Mammary epithelial cell (primary cell): ENCODE results near the gene AIM2.

Experiments
- CTCF ChIP-seq, 2 donors: IDR thresholded peaks in 1 of 2; conservative IDR thresholded peaks in 1 of 2; 2 replicates each; pipeline ENCODE4 v1.5.1; 2011 to 2012; ENCODE audit warnings: inconsistent platforms in 2 of 2, low read length in 2 of 2, mild to moderate bottlenecking in 2 of 2, control low read depth in 1 of 2, low read depth in 1 of 2; ENCODE audit not compliant: insufficient read depth in 1 of 2; ENCODE audit errors: extremely low read depth in 1 of 2
- EZH2 ChIP-seq: IDR thresholded peaks from 2 replicates; pipeline ENCODE4 v1.6.1; 2012; ENCODE audit warnings: low read length, inconsistent platforms, borderline replicate concordance

- no peak for TF ChIP-seq CTCF (conservative IDR thresholded peaks at IDR 0.05 in 1 of 2, IDR thresholded peaks at IDR 0.05 in 1 of 2; ENCODE audit: extremely low read depth in 1 of 2, insufficient read depth in 1 of 2, low read depth in 1 of 2, low read length in 2 of 2)
- no peak for TF ChIP-seq EZH2
Measured at GRCh38 chr1:159066108-159066507, 10.5 kb downstream of the AIM2 start.
